Raji (cell line): ENCODE measurements around the gene PRR29.

Source experiments
- POLR2A ChIP-seq: IDR thresholded peaks from 2 replicates; pipeline ENCODE4 v1.6.1; 2011; ENCODE audit warnings: low read depth, low read length, control low read depth; ENCODE audit not compliant: insufficient read depth

The PRR29 gene

GRCh38 chr17:63969278-63969677 is 28.9 kb upstream of the PRR29 start:
- no peak for TF ChIP-seq POLR2A

GRCh38 chr17:63972796-63973195 is 25.4 kb upstream of the PRR29 start, which contains the start of gene SCN4A:
Gene SCN4A, minus strand, starts transcription at chr17:63972918. Its CDS starts 77 bp downstream, at chr17:63972841.
- no peak for TF ChIP-seq POLR2A

GRCh38 chr17:63973247-63973646 is 24.9 kb upstream of the PRR29 start:
- no peak for TF ChIP-seq POLR2A

GRCh38 chr17:63973930-63974593 is 24.1 kb upstream of the PRR29 start:
- TF ChIP-seq POLR2A: no peak

- no peak for TF ChIP-seq POLR2A
Measured at GRCh38 chr17:63974594-63975192, 23.5 kb upstream of the PRR29 start.

- TF ChIP-seq POLR2A: no peak
Measured at GRCh38 chr17:63975541-63976092, 22.5 kb upstream of the PRR29 start.

GRCh38 chr17:63976702-63977101 is 21.4 kb upstream of the PRR29 start:
- no peak for TF ChIP-seq POLR2A

GRCh38 chr17:63978272-63979200 is 19.6 kb upstream of the PRR29 start:
- TF ChIP-seq POLR2A: no peak

GRCh38 chr17:63983320-63983719 is 14.8 kb upstream of the PRR29 start:
- no peak for TF ChIP-seq POLR2A

- TF ChIP-seq POLR2A: no peak
Measured at GRCh38 chr17:63984236-63984635, 13.9 kb upstream of the PRR29 start.

- TF ChIP-seq POLR2A: no peak
Measured at GRCh38 chr17:63984651-63985386, 13.3 kb upstream of the PRR29 start.

GRCh38 chr17:63985387-63986140 is 12.6 kb upstream of the PRR29 start:
- no peak for TF ChIP-seq POLR2A

GRCh38 chr17:63986821-63987220 is 11.3 kb upstream of the PRR29 start:
- no peak for TF ChIP-seq POLR2A
